Measurements from ENCODE around the gene LRFN4.
A peak's percentile ranks its signal among the peaks of the same experiment; 100 is the strongest.

LRFN4 gene

GRCh38 chr11:66874232-66874631 is 17.4 kb downstream of the LRFN4 start:
- no peak for DNase-seq

DNA sequence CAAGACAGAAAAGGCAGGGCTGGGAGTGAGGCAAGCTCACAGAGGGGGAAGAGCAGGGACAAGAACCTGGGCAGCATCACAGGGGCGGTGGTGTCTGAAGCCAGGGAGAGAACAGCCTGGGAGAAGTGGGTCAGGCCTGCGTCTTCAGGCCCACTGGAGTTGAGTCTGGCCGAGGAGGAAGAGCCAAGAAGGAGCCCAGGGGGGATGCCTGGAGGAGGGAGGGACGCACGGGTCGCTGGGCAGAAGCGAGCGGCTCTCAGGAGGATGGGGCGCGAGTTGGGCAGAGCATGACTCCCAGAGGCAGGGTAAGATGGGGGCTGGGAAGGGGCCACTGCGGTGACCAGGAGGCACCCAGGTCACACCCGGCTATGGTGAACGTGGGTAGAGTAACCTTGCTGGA is 18.5 kb downstream of the LRFN4 start:
- no peak for DNase-seq

DNA sequence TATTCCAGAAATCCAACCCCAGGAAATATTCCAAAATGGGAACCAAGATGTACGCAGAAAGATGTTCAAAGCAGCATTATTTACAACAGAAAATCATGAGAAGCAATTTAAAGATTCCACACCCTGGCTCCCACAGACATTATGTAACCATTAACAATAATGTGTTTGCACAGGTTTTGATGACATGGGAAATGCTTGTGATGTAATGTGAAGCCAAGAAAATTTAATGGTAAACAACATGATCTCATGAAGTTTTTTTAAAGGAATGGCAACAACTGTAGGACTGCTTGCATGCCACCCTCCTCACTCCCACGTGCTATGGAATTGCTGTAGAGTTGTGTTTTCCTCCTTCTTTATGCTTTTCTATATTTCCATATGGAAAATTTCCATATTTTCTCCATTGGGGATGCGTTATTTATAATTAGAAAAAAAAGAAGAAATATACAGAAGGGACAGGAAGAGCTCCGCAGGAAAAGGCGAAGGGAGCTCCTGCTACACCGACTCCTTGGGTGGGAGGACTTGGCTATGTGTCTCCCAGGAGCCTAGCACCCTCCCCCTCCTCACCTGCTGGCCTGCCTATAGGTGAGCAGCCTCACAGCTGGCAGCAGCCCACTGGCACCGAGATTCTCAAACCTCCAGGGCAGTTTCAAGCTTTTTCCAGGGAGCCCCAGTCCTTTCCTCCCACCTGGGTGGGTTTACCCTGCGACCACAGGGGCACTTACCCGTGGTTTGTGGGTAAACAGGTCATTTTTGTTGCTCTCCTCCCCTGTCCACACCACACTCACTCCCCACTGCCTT is 20.9 kb downstream of the LRFN4 start:
- DNase-seq = no peak

- DNase-seq = no peak
Observed at GRCh38 chr11:66878474-66878873, 21.6 kb downstream of the LRFN4 start.

GRCh38 chr11:66879000-66879399 is 22.1 kb downstream of the LRFN4 start:
- no peak for DNase-seq

DNA sequence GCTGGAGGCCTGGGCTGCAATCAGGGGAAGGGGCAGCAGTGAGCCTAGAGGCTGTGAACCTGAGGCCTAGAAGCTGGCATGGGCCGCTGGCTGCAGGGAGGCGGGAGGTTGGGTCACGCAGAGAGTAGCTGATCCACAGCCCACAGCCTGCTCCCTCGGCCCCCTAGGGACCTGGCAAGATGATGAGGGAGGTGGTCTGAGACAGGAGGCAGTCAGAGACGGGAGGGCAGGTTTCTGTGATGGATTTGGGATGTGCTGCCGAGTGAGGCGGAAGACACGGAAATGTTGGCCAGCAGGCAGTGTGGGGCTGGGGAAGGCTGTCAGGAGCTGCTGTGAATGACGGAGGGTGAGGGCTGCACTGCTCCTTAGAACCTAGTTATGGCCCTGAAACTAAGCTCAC is 22.7 kb downstream of the LRFN4 start:
- no peak for DNase-seq

- DNase-seq = no peak
Observed at GRCh38 chr11:66879999-66880398, 23.1 kb downstream of the LRFN4 start.

DNA sequence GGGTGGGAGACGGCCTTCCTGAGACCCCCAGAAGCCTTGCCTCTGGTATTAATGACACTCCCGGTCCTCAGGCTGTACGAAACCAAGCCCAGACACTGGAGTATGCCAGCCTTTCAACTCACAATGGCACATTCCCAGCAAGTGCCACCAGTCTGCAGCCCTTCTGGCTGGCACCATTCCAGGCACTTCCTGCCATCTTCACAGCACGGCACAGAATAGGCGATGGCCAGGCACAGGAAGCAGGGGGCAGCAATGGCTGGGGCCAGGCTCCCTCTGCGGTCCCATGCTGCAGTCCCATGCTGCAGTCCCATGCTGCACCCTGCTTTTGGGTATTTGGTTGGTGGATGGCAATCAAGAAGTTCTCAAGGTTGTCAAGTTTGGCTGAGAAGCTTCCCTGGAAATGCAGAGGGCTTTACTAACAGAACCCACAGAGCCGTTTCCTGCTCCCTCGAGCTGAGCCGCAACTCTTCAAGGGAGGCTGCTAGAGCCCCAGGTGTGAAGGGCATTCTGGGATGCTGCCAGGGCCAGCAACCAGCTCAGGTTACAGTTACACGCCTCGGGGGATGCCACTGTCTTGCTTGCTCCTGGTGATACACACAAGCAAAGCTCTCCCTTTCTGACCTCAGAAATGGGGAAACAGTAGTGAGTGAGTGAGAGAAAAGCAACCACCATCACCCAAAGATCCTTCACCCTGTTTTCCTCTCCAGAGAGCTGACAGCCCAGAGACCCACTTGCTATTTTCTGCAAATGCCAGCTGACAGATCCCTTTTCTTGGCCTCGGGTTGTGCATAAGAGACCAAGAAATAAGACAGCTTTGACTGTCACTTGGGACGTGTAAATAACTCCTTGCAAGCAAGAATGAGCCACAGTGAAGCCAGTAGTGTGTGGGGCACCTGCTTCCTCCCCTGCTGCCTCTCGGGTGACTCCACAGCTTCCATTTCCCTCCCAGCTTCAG is 23.9 kb downstream of the LRFN4 start:
- DNase-seq = no peak

DNA sequence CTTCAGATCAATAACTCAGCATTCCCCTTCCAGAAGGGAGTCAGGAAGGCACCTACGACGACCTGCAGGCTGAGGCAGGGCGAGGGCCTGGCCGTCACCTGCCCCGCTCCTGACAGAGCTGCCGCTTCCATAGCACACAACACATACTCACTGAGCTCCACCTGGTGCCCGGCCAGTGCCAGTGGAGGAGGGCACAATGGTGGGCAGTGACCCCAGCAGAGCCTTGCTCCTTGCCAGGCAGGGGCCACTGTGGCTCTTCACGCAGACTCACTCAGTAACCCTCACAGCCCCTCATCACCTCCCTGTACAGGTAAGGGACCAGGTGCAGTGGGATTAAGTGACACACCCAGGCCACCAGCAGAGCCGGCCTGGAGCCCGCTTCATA is 24.6 kb downstream of the LRFN4 start:
- DNase-seq = no peak

DNA sequence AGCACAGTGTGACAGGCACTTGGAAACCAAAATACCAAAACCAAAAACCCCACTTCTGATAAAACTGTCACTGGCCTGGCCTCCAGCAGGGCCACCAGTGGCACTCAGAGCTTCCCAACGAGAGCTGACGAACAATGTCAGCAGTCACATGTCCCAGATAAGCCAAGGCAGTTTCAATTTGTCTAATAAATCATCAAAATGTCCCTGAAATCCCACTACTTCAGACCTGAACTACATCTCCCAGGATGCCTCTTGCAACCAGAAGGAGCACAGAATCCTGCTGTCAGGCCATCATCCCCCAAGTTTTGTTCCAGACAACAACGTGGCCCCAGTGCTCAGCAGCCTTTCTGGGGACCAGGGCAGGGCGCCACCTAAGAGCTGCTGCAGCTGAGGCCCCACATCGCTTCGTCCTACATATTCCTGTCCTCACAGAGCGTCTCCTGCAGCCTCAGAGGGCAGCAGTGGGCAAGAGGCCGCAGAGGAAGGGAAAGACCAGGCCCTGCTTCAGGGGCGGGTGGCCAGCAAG is 25.1 kb downstream of the LRFN4 start:
- DNase-seq = no peak

- DNase-seq = no peak
Observed at GRCh38 chr11:66882561-66883015, 25.7 kb downstream of the LRFN4 start.

- peak; percentile 30 for DNase-seq
Observed at GRCh38 chr11:66883016-66883965, 26.4 kb downstream of the LRFN4 start.

DNA sequence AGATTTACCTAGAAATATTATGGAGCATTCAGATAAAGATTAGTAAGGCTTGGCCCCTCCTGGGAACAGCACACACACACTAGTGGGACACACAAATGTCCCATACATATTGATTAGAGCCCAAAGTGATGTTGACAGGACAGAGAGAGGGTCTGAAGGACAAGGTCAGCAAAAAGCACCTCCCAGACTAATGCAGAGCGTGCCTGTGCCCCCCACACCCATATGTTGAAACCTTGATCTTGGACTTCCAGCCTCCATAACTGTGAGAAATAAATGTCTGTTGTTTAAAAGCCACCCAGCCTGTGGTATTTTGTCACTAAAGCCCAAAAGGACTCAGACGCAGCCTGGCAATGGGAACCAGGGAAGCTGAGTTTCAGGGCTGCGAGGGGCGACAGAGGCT is 27.6 kb downstream of the LRFN4 start:
- DNase-seq = no peak

GRCh38 chr11:66885469-66885868 is 28.6 kb downstream of the LRFN4 start:
- DNase-seq = no peak

GRCh38 chr11:66885950-66886440 is 29.1 kb downstream of the LRFN4 start:
- DNase-seq = no peak

GRCh38 chr11:66886671-66887221 is 29.9 kb downstream of the LRFN4 start:
- DNase-seq = no peak

DNA sequence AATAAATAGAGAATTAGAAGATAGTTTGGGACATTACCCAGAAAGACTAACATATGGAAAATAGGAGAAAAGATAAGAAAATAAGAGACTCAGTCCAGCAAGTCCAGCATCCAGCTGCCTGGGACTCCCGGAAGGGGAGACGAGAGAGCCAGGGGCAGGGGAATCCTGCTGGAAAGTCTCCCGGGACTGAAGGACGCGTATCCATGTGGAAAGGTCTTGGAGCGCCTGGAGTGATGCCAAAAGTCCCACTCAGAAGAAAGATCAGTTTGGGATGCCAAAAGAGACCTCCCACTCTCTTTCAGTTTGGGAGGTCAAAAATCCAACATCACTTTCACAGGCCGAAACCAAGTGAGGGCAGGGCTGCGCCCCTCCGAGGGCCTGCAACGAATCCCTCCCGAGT is 30.7 kb downstream of the LRFN4 start:
- no peak for DNase-seq

- DNase-seq = no peak
Observed at GRCh38 chr11:66888282-66888681, 31.4 kb downstream of the LRFN4 start.

GRCh38 chr11:66889960-66890359 is 33.1 kb downstream of the LRFN4 start:
- DNase-seq = no peak

DNA sequence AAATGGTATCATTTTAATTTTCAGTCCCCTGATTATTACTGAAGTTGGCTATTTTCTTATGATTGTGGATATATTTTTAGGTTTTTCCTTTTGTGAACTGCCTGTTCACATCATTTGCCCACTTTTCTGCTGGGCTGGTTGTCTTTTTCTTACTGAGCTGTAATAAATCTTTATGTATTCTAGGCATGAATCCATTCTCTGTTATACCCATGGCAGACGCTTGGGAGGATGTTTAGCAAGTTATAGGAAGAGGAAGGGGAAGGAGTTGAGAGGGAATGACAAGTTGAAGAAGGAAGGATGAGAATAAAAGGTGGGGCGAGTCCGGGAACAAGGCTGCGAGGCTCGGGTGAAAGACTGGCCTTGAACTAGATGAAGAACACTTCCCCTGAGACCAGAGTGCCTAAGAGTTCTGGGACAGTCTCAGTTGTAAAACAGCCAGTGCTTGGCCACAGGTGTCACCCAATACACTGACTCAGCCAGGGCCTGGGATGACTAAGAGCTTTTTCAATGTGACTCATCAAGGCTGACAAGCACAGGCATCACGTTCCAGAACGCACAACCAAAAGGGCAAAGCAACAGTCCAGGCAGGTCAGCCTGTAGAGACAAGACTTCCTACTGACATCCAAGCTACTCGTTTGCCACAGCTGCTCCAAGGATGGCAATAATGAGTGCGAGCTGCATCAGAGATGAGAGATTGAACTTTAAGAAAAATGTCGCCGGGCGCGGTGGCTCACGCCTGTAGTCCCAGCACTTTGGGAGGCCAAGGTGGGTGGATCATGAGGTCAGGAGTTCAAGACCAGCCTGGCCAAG is 35.2 kb downstream of the LRFN4 start:
- DNase-seq = peak; percentile 87

GRCh38 chr11:66892911-66893310 is 36.0 kb downstream of the LRFN4 start:
- no peak for DNase-seq

All from amniotic stem cell (primary cell).